ENCODE data around the gene SLC4A1AP.

- TF ChIP-seq CTCF (IDR thresholded peaks at IDR 0.05) (no peak), POLR2A (IDR thresholded peaks at IDR 0.05) (no peak)
Measured at GRCh38 chr2:27661371-27661770, 2.3 kb upstream of the SLC4A1AP start.

Measured in adrenal gland (tissue), 5 donors.